ENCODE data around the gene GLTPD2. TPM values are rescaled to one million over a fixed set of nuclear protein-coding genes. Genes with fewer than 3 reads are reported as not detected.

Gene GLTPD2
- total and polyA plus RNA-seq, 2 donors (not counting 3 experiments of a cell fraction or from before 2014, with no cell fraction given) = not detected

GRCh38 chr17:4833178-4833940 lies 44.6 kb downstream of the GLTPD2 start, which contains the start of gene MINK1:
Gene MINK1, plus strand, starts transcription at chr17:4833340. Its CDS starts 244 bp downstream, at chr17:4833584.
- H3K9me1 ChIP-seq (replicated peaks; ENCODE audit: control insufficient read depth, extremely low read depth, insufficient read depth, low read length) = no peaks in the 10 kb centered on the region
- H3K79me2 ChIP-seq (ENCODE audit: control insufficient read depth, insufficient read depth, low read length) = peaks cover 41% of the 10 kb centered on the region
- no TSS peak for BruUV-seq (replicated peaks)
- ChIA-PET POLR2A (no interaction called here), CTCF (interaction anchor here (0.9 to 2.1 kb wide), 5 partner anchors 13 to 123 kb away, joined by 3 to 8 read pairs (median 4); partner anchors contain the start of gene ARRB2)
- peak within 1 kb of the TSS; percentile 73 for H3K27ac ChIP-seq (ENCODE audit: insufficient read depth, low read depth, low read length)
- TF ChIP-seq POLR2AphosphoS5 (IDR thresholded peaks at IDR 0.05; ENCODE audit: insufficient read depth, low read depth, low read length) (peak; percentile 76), POLR2A (IDR thresholded peaks at IDR 0.05; ENCODE audit: low read depth, low read length) (peak; percentile 79), MAX (IDR thresholded peaks at IDR 0.05; ENCODE audit: insufficient read depth, insufficient read length) (no peak), MYC (IDR thresholded peaks at IDR 0.05; ENCODE audit: low read depth, low read length) (no peak), FOS (IDR thresholded peaks at IDR 0.05; ENCODE audit: borderline replicate concordance, insufficient read depth, low read length) (no peak), GATA2 (IDR thresholded peaks at IDR 0.05; ENCODE audit: insufficient read depth, insufficient read length, low read depth, low read length) (no peak)
- no peaks in the 10 kb centered on the region for H3K9me3 ChIP-seq (replicated peaks; ENCODE audit: control insufficient read depth, insufficient read depth, low read length)
- peak within 1 kb of the TSS; percentile 90 for H3K9ac ChIP-seq (replicated peaks; ENCODE audit: extremely low read depth, insufficient read depth, low read length)
- H3K36me3 ChIP-seq (ENCODE audit: control insufficient read depth in 2 of 2, extremely low read depth in 1 of 2, insufficient read depth in 2 of 2, low read length in 2 of 2) = peaks cover 0 to 6% of the 10 kb centered on the region in 2 experiments
- FAIRE-seq = peak; percentile 86
- peak within 1 kb of the TSS; percentile 86 for H3K4me2 ChIP-seq (ENCODE audit: insufficient read depth, low read length)
- peak within 1 kb of the TSS; percentile 82 for H2AFZ ChIP-seq (ENCODE audit: low read depth, low read length)
- DNase-seq (ENCODE audit: low read depth, low spot score) = peak; percentile 96
- H3K4me1 ChIP-seq (ENCODE audit: control insufficient read depth, extremely low read depth, insufficient read depth, low read length) = peaks cover 12% of the 10 kb centered on the region
- dilution Hi-C loops (cut with MboI; ENCODE audit: extremely low pct_ligation_motif_present, low sequenced_read_pairs) = no loop called here
- no peaks in the 10 kb centered on the region for H3K27me3 ChIP-seq (ENCODE audit: control insufficient read depth in 2 of 2, insufficient read depth in 2 of 2, low read length in 2 of 2)
- no peaks in the 10 kb centered on the region for H4K20me1 ChIP-seq (replicated peaks; ENCODE audit: control insufficient read depth, extremely low read depth, insufficient read depth, low read length)
- intact Hi-C loops (cut with micrococcal nuclease) = no loop called here
- H3K4me3 ChIP-seq (replicated peaks in 1 of 3; ENCODE audit: insufficient read depth in 1 of 3, low read depth in 1 of 3, low read length in 3 of 3) = peak within 1 kb of the TSS; percentile 67 to 79 (median 77)

Data from endothelial cell of umbilical vein (primary cell).